GM10266 (cell line): ENCODE measurements around the gene GLTP.

Experiments
- DNase-seq: peaks from one replicate; pipeline ENCODE4 v3.0.0; 2012; ENCODE audit errors: extremely low spot score
- TF ChIP-seq, protein P1 (sequence below): IDR thresholded peaks from 2 replicates; pipeline ENCODE4 v1.5.1; 2012; ENCODE audit warnings: mild to moderate bottlenecking, low read depth; ENCODE audit not compliant: control insufficient read depth, insufficient read depth; ENCODE audit errors: missing control alignments

GLTP gene

DNA sequence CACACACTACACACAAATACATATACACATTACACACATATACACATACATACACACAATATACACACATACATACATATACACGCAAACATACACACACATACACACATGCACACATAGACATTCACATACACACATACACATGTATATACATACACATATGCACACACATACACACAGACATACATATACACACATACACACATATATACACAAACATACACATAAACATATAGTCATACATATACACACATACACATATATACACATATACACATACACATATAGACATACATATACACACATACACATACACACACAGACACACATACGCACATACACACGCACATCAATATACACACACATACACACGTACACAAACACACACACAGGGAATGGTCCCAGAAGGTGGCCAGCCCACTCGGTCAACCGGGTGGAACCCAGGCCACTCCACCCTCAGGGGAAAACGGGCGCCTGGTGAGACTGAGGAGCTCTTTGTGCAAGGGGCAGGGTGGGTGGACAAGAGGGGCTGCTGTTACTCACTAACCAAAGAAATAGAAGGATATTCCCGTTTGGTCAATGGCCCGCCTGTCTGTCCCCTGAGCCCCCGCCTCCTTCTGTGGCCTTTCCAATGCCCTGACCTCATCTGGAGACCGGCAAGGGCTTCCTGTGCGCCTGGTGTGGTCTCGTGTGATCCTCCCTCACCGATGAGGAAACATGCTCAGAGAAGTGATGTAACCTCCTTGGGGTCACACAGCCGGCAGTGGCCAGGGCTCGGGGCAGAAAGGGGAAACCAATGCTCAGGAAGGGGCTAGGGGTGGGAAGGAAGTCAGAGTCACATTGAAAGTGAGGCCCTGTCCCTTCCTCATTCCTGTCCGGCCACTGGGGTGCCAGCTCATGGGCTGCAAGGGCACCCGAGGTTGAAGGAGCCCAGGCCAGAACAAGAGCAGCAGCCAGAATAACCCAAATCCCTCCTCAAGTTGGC is 52.5 kb downstream of the GLTP start:
- no peak for DNase-seq
- TF ChIP-seq, protein P1, sequence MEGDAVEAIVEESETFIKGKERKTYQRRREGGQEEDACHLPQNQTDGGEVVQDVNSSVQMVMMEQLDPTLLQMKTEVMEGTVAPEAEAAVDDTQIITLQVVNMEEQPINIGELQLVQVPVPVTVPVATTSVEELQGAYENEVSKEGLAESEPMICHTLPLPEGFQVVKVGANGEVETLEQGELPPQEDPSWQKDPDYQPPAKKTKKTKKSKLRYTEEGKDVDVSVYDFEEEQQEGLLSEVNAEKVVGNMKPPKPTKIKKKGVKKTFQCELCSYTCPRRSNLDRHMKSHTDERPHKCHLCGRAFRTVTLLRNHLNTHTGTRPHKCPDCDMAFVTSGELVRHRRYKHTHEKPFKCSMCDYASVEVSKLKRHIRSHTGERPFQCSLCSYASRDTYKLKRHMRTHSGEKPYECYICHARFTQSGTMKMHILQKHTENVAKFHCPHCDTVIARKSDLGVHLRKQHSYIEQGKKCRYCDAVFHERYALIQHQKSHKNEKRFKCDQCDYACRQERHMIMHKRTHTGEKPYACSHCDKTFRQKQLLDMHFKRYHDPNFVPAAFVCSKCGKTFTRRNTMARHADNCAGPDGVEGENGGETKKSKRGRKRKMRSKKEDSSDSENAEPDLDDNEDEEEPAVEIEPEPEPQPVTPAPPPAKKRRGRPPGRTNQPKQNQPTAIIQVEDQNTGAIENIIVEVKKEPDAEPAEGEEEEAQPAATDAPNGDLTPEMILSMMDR = no peak

DNA sequence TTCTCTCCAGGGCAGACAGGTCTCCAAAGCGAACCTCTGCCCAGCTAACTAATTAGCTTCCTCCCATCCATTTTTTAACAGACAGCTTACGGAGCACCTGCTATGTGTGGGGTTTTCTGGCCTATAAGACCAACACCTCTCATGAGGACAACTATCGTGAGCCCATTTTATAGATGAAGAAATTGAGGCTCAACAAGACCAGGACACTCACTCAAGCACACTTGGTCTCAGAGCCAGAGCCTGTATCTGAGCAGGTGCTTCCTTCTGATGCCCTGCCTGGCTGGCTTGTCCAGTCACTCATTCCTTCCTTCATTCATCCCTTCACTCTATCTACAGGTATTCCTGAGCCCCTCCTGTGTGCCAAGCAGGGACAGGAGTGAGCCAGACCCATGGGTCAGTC is 53.3 kb downstream of the GLTP start:
- DNase-seq = no peak
- TF ChIP-seq, protein P1 = no peak

DNA sequence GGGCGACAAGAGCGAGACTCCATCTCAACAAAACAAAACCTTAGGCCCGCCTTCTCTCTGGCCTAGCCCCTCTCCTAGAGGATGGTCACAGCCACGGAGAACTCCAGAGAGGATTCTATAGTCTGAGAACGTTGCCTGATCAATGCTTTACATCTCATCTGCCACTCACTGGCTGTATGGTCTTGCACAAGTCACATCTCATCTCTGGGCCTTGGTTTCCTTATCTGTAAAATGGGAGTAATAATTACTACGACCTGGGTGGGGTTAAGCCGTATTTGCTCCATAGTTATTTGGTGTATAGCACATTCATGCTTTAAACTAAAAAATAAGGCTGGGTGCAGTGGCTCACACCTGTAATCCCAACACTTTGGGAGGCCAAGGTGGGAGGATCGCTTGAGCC is 55.6 kb downstream of the GLTP start:
- DNase-seq = no peak

DNA sequence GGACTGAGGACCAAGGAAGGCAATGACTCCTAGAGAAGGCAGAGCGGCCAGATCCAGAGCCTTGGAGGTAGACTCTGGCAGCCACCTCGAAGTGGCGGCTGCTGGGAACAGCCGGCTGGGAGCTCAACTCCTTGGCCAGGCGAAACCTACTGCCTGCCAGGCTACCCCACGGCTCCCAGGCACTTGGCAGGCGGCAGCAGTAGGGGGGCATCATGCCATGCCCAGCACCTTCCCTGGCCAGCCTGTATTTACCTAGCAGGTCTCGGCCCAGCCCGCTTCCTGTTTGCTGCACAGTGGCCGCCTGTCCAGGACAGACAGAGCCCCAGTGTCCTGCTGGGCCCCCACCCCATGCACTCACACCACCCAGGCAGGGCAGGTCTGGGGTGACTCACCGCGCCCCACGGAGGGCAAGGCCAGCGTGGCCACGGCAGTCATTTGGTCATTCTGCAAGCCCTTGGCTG is 57.4 kb downstream of the GLTP start:
- TF ChIP-seq, protein P1 = no peak
- no peak for DNase-seq

More for the DNA sequence above, 55.6 kb downstream of the GLTP start:
- TF ChIP-seq, protein P1 = no peak

DNA sequence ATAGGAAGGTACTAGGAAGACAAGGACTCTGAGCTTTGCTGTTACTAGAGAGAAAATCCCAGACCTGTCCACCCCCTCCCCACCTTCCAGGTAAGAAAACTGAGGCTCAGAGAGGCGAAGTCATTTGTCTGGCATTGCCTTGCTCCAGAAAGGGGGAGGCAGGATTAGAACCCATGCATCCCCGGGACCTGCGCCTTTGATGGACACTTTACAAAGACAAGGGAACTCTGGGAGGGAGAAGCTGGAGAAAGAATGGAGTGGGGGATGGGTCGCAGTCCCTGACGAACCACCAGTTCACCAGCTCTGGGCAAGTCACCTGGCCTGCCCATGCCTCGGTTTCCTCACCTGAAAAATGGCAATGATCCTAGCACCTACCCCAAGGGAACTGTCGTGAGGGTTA is 57.9 kb downstream of the GLTP start:
- no peak for DNase-seq
- TF ChIP-seq, protein P1 = no peak

DNA sequence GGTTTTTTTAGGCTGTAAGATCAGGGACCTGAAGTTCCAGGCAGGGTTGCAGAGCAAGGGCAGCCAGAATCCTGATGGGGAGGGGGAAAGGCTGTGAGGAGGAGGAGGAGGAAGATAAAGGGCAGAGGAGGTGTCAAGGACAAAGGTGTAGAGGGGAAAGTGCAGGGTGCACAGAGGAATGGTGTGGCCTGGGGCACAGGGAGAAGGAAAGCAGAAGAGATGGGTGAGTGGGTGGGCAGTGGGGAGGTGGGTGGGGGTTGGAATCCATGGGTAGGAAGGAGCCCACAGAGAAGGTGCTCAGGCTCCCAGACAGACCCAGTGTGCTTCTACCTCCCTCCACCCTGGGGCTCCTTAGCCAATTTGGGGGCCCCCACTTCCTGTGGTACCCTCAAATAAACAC is 58.4 kb downstream of the GLTP start:
- no peak for DNase-seq
- TF ChIP-seq, protein P1 = no peak

DNA sequence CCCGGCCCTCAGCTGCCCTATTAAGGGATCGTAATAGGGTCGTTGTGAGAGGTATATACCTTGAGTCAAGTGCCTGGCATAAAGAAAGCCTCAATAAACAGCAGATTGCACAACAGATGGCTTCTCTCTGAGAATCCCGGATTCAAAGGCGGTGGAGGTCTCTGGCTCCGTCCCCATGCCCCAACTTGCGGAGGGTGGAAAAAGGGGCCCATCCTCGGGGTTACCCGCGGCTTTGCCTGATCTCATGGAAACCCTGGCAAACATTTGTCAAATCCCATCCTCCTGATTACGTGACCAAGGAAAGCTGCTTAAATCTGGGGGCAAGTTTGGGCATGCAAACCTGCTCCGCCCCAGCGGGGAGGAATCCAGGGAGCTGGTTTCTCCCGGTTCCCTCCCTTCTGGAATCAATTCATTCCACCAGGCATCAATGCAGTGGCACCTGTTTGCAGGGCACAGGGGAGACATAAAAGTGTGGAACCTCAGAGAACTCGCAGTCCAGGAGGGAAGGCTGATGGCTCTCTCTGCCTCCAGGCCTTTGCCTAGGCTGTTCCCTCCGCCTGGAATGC is 59.4 kb downstream of the GLTP start:
- no peak for DNase-seq
- TF ChIP-seq, protein P1 = no peak
